Measurements from ENCODE around the gene EYS. TPM values are rescaled to one million over a fixed set of nuclear protein-coding genes. Genes with fewer than 3 reads are reported as not detected.

Gene EYS
- polyA plus RNA-seq, 1 experiment: not detected

GRCh38 chr6:64969139-64969538 is 737.9 kb downstream of the EYS start:
- Histone ChIP-seq H3K27me3 (ENCODE audit: control insufficient read depth, insufficient read depth, low read length) (no peaks in the 10 kb centered on the region), H3K4me3 (ENCODE audit: low read depth, low read length) (no peak overlapping the region), H3K9me3 (ENCODE audit: control insufficient read depth, insufficient read depth, low read length) (no peaks in the 10 kb centered on the region), H3K27ac (ENCODE audit: low read depth, low read length) (no peak overlapping the region)
- CTCF ChIA-PET: no interaction called here
- POLR2A ChIA-PET: no interaction called here
- no peak for DNase-seq (ENCODE audit: low read depth, low spot score)
- TF ChIP-seq, protein P1, sequence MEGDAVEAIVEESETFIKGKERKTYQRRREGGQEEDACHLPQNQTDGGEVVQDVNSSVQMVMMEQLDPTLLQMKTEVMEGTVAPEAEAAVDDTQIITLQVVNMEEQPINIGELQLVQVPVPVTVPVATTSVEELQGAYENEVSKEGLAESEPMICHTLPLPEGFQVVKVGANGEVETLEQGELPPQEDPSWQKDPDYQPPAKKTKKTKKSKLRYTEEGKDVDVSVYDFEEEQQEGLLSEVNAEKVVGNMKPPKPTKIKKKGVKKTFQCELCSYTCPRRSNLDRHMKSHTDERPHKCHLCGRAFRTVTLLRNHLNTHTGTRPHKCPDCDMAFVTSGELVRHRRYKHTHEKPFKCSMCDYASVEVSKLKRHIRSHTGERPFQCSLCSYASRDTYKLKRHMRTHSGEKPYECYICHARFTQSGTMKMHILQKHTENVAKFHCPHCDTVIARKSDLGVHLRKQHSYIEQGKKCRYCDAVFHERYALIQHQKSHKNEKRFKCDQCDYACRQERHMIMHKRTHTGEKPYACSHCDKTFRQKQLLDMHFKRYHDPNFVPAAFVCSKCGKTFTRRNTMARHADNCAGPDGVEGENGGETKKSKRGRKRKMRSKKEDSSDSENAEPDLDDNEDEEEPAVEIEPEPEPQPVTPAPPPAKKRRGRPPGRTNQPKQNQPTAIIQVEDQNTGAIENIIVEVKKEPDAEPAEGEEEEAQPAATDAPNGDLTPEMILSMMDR (IDR thresholded peaks at IDR 0.05; ENCODE audit: low read depth, low read length): no peak

- no peaks in the 10 kb centered on the region for H3K27me3 ChIP-seq (ENCODE audit: control insufficient read depth, insufficient read depth, low read length)
- ChIA-PET POLR2A (no interaction called here), CTCF (no interaction called here)
- H3K27ac ChIP-seq (ENCODE audit: low read depth, low read length): no peak overlapping the region
- H3K4me3 ChIP-seq (ENCODE audit: low read depth, low read length): no peak overlapping the region
- DNase-seq (ENCODE audit: low read depth, low spot score): no peak
- TF ChIP-seq, protein P1 (IDR thresholded peaks at IDR 0.05; ENCODE audit: low read depth, low read length): no peak
- no peaks in the 10 kb centered on the region for H3K9me3 ChIP-seq (ENCODE audit: control insufficient read depth, insufficient read depth, low read length)
Measured at GRCh38 chr6:64955435-64955848, 751.6 kb downstream of the EYS start.

- DNase-seq (ENCODE audit: low read depth, low spot score): no peak
- Histone ChIP-seq H3K4me3 (ENCODE audit: low read depth, low read length) (no peak overlapping the region), H3K27ac (ENCODE audit: low read depth, low read length) (no peak overlapping the region), H3K27me3 (ENCODE audit: control insufficient read depth, insufficient read depth, low read length) (no peaks in the 10 kb centered on the region), H3K9me3 (ENCODE audit: control insufficient read depth, insufficient read depth, low read length) (no peaks in the 10 kb centered on the region)
- ChIA-PET POLR2A (no interaction called here), CTCF (no interaction called here)
- TF ChIP-seq, protein P1 (IDR thresholded peaks at IDR 0.05; ENCODE audit: low read depth, low read length): no peak
Measured at GRCh38 chr6:64949257-64949656, 757.8 kb downstream of the EYS start.

- TF ChIP-seq, protein P1 (IDR thresholded peaks at IDR 0.05; ENCODE audit: low read depth, low read length): no peak
- ChIA-PET CTCF (no interaction called here), POLR2A (no interaction called here)
- no peaks in the 10 kb centered on the region for H3K9me3 ChIP-seq (ENCODE audit: control insufficient read depth, insufficient read depth, low read length)
- DNase-seq (ENCODE audit: low read depth, low spot score): no peak
- H3K4me3 ChIP-seq (ENCODE audit: low read depth, low read length): no peak overlapping the region
- H3K27ac ChIP-seq (ENCODE audit: low read depth, low read length): no peak overlapping the region
- no peaks in the 10 kb centered on the region for H3K27me3 ChIP-seq (ENCODE audit: control insufficient read depth, insufficient read depth, low read length)
Measured at GRCh38 chr6:64948261-64948660, 758.8 kb downstream of the EYS start.

- no peaks in the 10 kb centered on the region for H3K9me3 ChIP-seq (ENCODE audit: control insufficient read depth, insufficient read depth, low read length)
- DNase-seq (ENCODE audit: low read depth, low spot score): no peak
- no peak overlapping the region for H3K4me3 ChIP-seq (ENCODE audit: low read depth, low read length)
- TF ChIP-seq, protein P1 (IDR thresholded peaks at IDR 0.05; ENCODE audit: low read depth, low read length): no peak
- no peaks in the 10 kb centered on the region for H3K27me3 ChIP-seq (ENCODE audit: control insufficient read depth, insufficient read depth, low read length)
- CTCF ChIA-PET: no interaction called here
- POLR2A ChIA-PET: no interaction called here
- no peak overlapping the region for H3K27ac ChIP-seq (ENCODE audit: low read depth, low read length)
Measured at GRCh38 chr6:64945450-64945849, 761.6 kb downstream of the EYS start.

All from AG04450 (cell line).